Measurements from ENCODE around the gene GFOD1.
"Not testable (repeated sequence)": the region's sequence is repeated elsewhere in the genome, so short reads cannot be mapped to it uniquely, and the experiment has no call there.

The GFOD1 gene

DNA sequence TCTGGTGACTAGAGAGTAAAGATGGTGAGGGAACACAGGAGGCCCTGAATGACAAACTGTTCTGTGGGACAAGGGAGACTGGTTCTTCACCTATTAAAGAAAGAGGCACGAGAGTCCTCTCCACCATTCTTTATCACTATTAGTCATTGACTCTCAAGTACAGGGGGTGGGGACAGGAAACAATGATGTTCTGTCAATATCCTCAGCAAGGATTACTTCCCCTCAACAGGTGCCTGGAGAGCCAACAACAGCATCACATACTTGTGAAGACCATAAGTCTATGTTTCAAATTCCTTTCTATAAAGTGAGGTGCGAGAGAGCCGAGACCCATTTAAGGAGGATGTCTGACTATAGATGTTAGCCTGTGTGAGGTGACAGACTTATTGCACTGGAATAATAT, 86.6 kb downstream of the GFOD1 start:
- no peak for FAIRE-seq

DNA sequence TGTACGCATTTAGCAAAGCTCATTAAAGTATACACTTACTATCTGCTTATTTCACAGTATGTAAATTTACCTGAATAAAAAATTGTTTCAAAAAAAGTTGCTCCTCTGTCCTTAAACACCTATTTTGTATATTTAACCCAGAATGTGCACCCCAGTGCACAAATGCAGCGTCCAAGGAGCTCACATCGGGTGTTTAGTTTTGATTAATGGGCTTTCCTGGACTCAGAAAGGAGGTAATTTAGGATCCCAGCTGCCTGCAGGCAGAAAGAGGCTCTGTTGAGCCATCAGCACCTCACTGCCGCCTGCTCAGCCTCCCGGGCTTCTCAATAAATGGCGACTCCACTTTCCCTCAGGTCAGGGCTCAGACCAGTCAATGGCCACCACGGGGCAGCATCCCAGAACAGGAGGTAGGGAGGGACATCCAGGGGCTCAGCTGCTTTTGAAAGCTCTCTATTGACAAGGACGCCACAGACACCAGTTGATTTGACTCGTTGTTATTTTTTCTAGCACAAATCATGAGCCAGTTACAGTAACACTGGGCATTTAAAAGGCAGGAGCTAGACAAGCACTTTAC, 88.9 kb downstream of the GFOD1 start:
- FAIRE-seq, result no peak

DNA sequence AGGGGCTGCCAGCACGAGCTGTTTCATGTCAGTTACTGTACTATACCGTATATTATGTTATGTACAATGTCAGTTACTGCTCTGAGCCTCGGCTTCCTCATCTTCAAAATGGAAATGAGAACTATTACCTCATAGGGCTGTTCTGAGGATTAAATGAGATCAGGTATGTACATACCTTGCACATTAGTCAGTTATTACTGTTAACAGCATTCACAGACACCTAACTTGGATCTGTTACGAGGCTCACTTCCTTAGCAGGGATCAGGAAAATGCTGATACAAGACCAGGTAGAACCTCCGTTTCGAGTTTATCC, 89.4 kb downstream of the GFOD1 start:
- no peak for FAIRE-seq

DNA sequence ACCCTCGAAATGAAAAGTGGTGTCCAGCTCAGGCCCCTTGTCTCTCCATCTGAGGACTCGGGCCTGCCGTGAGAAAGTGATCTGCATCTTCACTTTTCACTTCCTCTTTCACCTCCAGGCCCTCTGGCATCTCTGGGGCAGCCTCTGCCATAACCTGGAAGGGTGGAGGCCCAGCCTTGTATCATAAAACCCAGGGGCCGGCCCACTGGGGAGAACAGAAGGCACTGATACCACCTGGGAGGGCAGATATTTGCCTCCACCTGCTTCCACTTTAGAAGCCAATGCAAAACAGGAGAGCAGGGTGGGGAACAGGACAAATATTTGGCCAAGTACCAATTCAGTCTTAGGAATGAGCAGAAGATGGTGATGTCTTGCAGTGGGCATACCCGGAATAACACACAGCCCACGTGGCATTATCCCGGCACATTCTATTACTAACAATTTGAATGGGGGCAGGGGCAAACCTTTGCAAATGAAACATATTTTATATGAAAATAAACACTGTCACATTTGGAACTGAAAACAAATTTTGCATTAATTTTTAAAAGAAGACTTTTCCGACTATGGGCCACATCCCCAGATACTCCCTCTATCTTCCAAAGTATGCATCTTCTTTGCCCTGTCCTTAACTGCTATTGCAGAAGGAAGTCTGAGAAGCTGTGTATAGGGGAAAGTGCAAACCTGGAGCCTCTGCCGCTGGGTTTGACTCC, 89.9 kb downstream of the GFOD1 start:
- no peak for FAIRE-seq

DNA sequence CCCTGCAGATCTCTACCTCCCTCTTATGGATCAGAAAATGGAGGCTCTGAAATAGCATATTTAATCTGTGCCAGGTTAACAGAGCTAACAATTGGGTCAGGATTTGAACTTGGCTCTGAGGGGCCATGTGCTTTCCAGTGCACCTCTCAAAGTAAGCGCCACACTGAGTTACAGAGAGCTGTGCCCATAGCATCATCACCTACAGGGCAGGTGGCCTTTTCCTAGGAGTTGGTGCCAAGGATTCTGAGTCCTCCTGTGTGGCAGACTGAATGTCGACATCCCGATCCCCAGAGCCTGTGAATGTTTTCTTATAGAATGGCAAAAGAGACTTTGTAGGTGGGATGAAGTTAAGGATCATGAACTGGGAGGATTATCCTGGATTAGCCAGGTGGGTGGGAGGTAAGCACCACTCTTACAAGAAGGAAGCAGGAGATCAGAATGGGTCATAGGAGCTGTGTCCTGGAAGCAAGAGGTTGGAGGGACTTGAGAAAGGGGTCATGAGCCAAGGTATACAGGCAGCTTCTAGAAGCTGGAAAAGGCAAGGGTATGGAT, 91.1 kb downstream of the GFOD1 start:
- FAIRE-seq, result no peak

DNA sequence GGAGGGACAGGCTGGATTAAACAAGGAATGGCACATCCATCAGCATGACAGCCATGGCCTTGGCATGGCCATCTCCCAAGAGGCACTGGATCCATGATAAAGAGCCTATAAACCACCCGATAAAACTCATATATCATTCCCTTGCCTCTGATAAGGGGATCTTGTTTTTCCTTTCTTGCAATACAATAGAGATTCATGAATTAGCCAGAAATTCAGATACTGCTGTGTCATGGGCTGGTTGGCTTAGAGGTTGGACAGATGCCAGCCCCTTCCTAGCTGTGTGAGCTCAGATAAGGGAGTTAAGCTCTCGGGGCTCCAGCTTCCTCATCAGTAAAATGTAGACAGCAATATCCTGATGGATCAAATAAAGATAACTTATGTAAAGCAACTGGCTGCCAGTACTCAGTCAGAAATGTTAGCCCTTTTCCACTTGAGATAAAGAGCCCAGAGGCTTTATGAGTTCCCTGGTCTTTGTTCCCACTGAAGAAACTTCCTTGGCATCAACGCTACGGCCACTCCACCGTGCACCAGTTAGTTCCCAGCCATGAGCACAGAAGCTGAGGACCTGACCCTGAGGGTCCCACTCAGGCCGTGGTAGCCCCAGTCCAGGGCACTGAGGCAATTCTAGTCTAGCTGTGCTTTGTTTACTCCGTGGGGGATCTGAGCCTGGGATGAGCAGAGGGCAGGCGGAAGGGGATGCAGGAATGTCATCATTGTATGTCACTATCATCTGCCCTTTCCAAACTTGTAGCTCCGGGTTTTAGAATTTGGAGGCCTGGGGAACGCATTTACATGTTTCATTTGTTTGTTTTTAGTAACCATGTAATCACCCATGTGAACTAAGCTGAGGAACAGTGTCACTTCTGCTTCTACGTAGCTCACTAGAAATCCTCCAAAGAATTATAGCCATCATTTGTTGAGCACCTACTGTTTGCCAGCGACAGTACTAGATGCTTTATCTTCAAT, 91.8 kb downstream of the GFOD1 start:
- no peak for FAIRE-seq

DNA sequence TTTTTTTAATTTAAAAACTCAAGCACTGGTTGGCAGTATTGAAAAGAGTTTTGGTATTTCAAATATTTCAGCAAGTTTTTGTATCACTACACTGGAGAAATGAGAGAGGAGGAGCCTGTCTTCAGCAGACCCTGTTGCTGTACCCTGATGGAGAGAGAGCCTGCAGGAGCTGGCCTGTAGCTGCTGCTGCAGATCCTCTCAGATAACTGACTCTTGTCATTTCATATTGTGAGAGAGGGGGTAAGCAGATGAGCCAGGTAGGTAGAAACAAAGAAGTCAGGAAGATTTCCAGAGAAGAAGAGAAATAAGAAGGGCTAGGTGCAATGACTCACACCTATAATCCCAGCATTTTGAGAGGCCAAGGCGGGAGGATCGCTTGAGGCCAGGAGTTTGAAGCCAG, 94.9 kb downstream of the GFOD1 start:
- FAIRE-seq, result no peak

DNA sequence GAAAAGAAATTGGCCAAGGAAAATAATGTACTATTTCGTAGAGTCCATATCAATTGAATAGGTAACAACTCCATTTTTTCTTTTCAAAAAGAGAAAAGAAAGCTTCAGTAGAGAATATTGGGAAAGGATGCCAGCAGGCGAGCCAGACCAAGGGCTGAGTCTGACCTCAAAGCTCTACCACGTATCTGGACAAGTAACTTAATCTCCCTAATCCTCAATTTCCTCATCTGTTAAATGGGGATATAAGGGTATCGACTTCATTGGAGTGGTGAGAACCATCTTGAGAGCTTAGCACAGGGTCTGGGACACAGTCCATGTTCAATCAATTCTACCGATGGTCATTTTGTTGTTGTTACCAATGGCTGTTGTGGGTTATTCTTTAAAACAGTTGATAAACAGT, 95.9 kb downstream of the GFOD1 start:
- no peak for FAIRE-seq

DNA sequence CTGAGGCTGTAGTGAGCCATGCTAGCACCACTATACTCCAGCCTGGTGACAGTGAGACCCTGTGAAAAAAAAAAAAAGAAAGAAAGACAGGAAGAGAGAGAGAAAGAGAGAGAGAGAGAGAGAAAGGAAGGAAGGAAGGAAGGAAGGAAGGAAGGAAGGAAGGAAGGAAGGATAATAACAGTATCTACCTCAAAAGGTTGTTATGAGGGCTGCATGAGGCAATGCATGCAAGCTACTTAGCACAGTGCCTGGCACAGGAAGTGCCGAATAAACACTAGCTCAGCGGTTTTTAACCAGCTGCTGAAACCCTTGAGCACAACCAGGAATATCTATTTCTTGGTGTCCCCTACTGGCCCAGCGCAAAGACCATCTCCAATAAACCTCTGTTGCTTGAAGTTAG, 96.7 kb downstream of the GFOD1 start:
- FAIRE-seq, result no peak

DNA sequence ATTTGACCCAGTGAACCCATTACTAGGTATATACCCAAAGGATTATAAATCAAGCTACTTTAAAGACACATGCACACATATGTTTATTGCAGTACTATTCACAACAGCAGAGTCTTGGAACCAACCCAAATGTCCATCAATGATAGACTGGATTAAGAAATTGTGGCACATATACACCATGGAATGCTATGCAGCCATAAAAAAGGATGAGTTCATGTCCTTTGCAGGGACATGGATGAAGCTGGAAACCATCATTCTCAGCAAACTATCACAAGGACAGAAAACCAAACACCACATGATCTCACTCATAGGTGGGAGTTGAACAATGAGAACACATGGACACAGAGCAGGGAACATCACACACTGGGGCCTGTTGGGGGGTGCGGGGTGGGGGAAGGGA, 98.2 kb downstream of the GFOD1 start:
- not testable (repeated sequence) for FAIRE-seq

DNA sequence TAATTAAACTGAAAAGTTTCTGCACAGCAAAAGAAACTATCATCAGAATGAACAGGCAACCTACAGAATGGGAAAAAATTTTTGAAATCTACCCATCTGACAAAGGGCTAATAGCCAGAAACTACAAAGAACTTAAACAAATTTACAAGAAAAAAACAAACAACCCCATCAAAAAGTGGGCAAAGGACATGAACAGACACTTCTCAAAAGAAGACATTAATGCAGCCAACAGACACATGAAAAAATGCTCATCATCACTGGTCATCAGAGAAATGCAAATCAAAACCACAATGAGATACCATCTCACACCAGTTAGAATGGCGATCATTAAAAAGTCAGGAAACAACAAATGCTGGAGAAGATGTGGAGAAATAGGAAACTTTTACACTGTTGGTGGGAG, 98.6 kb downstream of the GFOD1 start:
- not testable (repeated sequence) for FAIRE-seq

DNA sequence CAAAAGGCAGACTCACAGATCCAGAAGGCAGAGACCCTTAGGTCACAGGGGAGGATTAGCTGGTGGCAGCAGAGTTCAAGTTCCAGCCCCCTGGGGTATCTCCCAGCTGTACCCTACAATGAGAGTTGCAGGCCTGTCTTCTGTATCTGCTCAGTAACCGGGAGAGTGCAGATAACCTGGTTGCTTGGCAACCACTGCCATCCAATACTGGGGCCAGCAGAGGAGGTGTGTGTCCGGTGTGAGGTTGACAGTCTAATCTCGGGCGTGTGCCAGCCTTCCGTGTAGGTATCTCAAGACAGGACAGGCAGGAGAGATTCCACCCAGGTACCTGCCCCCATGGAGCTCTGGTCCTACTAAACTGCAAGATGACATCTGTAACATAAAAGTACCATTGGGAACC, 102.4 kb downstream of the GFOD1 start:
- no peak for FAIRE-seq

DNA sequence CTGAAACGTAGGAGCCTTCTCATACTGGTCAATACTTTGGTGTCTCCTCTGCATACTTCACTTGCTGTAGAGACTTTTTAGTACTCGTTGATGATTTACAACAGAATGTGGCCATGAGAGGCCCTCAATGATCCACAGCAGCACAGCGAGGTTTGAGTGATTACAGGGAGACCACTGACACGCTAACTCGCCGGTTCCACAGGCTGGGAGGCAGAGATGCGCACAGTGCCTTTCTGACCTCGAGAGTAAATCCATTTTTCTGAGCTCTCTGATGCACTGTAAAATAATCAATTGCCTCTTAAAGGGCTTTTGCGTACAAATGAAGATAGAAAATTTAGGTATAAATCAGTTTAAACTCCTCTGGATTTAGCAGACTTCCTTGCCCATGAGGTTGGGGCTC, 102.9 kb downstream of the GFOD1 start:
- no peak for FAIRE-seq

DNA sequence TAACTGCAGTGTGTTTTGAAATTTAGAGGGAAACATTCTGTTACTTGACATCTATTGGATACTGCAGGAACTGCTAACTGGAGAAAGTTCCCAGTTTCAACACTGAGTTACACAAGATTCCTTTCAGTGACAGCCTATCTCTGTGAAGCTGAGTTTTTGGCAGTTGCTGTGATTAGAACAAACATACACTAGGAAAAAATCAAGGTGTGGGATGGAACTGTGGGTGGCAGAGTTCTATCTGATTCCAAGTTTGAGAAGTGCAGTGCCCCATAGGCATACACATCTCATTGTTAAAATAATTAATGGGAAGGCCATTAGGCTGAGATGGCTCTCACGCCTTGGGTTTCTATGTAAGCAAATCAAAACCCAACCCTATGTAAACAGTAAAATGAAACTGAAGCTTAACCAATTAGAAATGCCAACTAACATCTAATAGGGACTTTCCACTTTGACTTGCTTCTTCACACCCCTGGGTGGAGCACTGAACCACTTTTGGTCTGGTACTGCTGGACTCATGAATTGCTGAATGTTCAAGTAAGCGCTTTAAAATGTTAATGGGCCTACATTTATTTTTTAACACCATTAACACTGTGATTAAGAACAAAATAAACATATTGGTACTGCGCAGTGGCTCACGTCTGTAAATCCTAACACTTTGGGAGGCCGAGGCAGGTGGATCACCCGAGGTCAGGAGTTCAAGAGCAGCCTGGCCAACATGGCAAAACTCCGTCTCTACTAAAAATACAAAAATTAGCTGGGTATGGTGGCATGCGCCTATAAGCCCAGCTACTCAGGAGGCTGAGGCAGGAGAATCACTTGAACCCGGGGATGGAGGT, 103.9 kb downstream of the GFOD1 start:
- no peak for FAIRE-seq

DNA sequence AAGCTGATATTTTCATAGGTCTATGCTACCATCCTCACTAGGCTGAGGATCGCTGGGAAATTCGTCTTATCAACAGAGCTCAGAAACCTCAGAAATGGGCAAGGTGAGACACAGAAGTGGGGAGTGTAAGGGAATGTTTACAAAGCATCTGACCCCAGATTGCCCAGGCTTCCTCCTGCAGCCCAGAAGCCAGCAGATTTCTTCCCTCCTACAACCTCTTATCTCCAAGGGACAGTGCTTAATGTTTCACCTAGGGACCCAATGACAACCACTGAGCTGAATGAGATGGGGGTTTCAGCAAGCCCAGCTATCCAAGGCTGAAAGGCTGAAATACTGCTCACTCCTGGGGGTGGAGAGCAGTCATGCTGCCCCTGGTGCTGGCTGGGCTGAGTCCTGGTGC, 106.6 kb downstream of the GFOD1 start:
- no peak for FAIRE-seq

DNA sequence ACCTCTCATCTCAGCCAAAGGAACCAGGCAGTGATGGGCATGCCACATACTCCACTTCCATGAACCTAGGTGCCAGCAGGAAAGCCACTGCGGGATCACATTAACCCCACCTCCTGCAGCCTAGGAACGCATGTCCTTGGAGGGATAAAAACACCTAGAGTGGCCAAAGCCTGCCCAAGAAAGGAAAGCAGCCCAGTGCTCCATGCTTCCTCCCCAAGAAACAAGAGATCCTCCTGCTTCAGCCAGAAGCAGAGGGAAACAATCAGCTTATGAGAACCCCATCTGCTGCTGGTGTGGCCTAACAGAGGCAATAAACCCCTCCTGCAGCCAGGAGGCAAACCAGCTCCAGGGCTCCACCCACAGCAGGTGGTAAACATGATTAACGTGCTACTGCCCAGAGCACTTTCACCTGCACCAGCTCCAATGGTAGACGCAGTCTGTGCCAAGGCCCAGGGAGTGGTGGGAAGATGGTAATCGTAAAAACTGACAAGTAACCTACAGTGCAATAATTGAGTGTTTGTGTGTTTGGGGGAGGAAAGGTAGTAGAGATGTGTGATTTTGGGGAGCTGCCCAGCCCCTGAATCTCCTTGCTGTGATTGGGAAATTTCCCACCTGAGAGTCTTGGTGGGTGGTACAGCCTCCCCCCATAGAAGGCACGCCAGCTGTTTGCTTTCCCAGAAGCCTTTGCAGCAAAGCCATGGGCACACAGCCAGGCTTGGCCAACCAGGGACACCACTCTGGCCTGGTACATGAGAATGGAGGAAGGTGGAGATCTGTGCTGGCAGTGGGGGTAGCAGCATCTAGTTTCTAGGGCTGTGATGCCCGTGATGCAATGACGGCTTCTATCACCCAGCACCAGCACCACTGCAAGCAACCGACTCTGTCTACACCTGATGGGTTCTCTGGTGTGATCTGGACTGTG, 108.5 kb downstream of the GFOD1 start:
- no peak for FAIRE-seq

DNA sequence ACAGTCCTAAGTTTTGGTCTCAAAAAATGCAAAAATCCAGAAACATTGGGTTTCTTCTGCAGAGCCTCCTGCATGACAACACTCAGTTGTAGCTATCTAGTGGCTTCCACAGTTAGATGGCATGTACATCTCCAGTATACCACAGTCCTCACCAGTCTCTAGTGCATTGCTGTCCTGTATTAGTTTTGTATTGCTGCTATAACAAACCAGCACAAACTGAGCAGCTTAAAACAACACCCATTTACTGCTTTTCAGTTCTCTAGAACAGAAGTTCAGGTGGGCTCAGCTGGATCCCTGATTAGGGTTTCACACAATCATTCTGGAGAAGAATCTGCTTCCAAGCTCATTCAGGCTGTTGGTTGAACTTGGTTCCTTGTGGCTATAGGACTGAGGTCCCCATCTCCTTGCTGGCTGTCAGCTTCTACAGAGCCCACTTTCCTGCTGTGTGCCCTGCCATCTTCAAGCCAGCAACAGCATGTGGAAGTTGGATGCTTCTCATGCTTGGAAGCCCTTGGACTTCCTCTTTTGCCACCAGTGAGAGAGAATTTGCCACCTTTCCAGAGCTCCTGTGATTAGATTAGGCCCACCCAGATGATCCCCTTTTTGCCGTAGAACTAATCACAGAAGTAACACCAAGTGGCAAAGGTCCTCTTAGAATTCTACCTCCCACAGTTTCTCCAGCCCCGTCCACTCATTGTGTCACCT, 110.2 kb downstream of the GFOD1 start:
- FAIRE-seq, result no peak

DNA sequence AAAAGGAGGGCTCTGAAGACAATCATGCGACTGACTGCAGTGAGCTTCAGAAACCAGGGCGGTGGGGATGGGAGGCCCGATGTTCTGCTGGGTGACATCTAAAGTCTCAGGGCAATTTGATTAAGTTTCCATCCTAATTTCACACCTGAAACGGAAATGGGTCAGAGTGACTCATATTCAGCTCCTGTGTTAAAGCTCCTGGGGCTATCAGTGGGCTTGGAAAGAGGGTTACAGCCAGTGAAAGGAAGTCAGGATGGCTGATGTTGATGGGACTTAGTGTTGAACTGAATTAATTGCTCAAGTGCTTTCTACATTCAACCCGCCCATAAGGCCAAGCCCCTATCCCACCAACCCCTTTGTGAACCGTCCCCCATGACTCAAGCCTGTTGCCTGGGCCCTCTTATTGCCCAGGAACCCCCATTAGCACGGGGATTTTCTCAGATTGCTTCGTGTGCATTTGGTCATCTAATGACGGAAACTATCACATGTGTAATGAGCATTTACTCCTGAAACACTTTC, 112.0 kb downstream of the GFOD1 start:
- FAIRE-seq, result no peak

DNA sequence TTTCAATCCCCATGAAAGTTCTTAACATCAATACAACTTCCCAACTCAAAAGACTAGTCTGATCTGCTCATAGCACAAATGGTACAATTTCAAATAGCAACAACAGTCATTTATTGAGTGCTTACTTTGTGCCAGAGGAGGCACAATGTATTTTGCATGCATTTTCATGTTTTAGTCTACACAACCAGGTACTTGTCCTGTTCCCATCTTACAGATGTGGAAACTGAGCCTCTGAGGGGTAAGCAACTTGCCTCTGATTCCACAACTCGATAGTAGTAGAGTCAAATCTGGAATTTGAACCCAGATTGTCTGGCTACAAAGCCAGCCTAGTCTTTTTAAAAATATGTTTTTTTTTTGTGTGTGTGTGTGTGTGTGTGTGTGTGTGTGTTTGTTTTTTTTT, 113.5 kb downstream of the GFOD1 start:
- no peak for FAIRE-seq

DNA sequence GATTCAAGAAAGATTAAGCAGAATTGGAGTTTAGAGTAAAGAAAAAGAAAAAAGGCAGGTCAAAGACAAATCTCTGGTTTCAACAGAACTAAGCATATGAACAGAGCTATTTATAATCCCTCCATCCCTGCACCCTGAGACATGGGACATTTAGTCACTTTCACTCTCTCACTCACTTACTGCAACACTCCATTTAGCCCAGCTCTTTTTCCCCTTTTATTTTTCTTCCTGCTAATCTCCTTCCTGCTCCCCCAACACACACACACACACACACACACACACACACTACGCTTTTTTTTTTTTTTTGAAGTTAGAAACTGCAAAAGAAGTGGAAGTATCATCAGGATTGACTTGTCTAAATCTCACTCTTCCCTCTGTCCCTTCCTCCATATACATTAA, 113.9 kb downstream of the GFOD1 start:
- FAIRE-seq, result no peak

Data from endometrium (tissue), 2 donors.